Measurements from ENCODE around the gene PCSK6.
"Not testable (repeated sequence)": the region's sequence is repeated elsewhere in the genome, so short reads cannot be mapped to it uniquely, and the experiment has no call there.

PCSK6 gene

GRCh38 chr15:101349047-101349951 lies 140.2 kb downstream of the PCSK6 start:
- DNase-seq: no peak

DNA sequence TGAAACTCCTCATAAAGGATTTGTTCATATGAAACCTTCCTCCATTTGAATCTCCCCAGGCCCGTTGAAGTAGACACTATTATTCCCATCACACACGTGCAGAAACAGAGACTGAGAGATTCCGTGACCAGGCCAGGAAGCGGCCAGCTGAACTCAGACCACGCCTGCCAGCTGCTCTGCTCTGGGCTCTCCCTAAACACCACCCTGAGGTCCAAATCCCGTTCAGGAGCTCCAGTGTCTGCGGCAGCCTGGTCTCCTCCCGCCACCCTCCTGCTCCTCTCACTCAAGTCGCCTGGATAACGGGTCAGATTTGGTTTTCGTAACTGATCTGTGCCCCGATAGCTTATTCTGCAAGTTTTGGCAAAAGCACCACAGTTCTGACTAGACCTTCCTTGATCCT lies 140.9 kb downstream of the PCSK6 start:
- no peak for DNase-seq

- no peak for DNase-seq
Measured at GRCh38 chr15:101348015-101348414, 141.5 kb downstream of the PCSK6 start.

GRCh38 chr15:101347454-101347853 lies 142.1 kb downstream of the PCSK6 start:
- no peak for DNase-seq

GRCh38 chr15:101346928-101347327 lies 142.6 kb downstream of the PCSK6 start:
- no peak for DNase-seq

GRCh38 chr15:101342056-101342455 lies 147.5 kb downstream of the PCSK6 start:
- DNase-seq: no peak

- DNase-seq: no peak
Measured at GRCh38 chr15:101338502-101339057, 150.9 kb downstream of the PCSK6 start.

- DNase-seq: no peak
Measured at GRCh38 chr15:101337976-101338375, 151.5 kb downstream of the PCSK6 start.

DNA sequence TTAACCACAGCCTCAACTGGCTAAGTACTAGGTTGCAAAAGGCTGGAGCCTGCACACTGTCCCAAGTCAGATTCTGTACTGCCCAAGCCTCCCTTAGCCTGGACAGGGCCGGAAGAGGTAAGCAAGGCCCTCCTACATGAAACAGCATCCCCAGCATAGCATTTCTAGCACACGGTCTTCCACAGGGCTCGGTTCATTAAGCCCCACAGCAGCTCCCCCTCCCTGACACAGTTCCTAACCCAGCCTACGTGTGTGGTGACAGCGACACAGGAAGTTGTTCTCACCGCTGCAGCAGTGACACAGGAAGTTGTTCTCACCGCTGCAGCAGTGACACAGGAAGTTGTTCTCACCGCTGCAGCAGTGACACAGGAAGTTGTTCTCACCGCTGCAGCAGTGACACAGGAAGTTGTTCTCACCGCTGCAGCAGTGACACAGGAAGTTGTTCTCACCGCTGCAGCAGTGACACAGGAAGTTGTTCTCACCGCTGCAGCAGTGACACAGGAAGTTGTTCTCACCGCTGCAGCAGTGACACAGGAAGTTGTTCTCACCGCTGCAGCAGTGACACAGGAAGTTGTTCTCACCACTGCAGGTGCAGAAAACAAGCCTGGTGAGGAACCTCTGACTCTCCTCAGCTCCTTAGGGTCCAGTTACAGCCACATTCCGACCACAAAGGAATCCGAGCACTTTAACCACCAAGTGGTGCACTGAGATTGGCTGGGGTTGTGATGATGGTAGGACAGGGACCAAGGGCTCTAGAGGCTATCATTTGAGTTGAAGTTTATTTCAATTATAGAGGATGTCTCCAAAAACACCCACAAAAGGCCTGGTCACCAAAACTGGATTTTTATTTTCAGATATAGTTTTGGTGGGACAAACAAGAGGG lies 155.4 kb downstream of the PCSK6 start:
- not testable (repeated sequence) for DNase-seq

DNA sequence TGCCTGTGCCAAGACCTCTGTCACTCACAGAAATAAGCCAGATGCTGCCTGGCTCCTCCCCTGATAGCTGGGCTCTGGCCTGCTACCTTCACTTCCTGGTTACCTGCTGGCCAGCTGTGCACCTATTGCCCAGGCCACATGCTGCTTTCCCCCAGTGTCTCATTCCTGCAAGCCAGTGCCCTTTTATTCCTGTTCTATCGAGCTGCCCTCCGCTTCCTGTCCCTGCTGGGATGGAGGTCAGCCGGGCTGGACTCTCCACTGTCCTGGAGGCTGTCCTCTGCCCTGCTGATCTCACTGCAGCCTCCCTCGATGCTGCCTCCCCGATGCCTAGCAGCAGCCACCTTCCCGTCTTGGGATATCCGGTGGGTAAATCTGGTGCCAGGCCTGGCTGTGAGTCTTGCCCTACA lies 157.4 kb downstream of the PCSK6 start:
- no peak for DNase-seq

DNA sequence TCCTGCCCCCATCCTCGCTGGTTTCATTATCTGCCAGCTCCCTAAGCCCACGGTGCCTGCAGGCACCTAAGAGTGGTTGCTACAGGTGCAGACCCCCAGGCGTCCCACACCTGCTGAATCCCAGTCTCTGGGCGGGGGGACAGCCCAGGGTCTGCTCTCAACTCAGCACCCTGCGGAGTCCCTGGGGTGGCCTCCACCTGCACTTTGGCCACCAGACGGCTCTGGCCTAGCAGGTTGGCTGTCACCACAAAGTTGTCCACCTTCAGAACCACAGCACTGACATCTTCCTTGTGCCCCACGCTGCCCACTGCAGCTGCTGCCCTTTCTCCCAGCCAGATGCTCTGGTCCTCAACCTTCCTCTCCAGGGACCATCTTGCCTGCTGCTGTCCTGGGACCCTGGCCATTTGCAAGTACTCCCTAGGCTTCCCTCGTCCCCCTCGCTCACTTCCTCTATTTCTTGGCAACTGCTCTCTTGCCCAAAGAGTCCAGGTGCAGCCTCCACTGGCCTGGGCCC lies 159.6 kb downstream of the PCSK6 start:
- no peak for DNase-seq

DNA sequence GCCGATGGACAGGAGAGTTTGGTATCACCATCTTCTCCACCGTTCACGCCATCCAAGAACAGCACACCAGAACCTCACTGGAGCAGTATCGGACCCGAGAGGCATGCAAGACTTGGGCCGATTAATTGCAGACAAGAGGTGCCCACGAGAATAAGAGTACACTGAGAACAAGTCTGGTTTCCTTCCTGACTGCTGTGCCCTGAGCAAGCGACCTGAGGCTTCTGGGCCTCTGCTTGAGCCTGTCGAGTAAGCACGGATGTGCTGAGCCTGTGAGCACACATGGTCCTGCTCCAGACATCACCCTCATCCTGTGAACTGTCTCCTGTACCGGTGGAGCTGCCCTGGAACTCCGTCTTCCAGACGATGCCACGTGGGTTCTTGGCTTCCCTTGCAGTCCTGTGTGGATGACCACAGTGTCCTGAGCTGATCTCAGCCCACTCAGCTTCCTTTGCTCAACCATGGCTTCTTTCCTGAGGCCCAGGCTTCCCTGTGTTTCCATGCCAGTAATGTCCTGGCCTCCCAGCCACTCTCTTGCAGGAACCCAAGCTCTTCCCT lies 160.1 kb downstream of the PCSK6 start:
- DNase-seq: no peak

DNA sequence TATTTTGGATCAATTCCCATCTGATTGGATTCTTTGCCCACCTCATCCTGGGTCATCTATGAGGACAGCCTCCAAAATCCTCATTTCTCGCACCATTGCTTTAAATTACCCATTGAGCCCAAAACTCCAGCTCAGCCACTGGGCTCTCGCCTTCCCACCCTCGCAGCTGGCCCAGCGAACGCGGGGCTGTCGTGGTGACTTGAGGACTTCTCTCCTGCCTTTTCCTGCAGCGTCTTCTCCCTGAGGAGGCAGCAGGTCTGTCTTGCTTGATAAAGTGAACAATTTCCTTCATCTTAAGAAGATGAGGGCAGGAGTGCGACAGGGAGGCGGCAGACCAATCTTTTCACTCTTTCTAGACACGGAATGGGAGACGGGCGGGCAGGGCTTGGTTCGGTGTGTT lies 161.5 kb downstream of the PCSK6 start:
- no peak for DNase-seq

- DNase-seq: no peak
Measured at GRCh38 chr15:101327147-101327740, 162.3 kb downstream of the PCSK6 start.

- no peak for DNase-seq
Measured at GRCh38 chr15:101326462-101327146, 162.9 kb downstream of the PCSK6 start.

GRCh38 chr15:101326026-101326315 lies 163.5 kb downstream of the PCSK6 start:
- no peak for DNase-seq

DNA sequence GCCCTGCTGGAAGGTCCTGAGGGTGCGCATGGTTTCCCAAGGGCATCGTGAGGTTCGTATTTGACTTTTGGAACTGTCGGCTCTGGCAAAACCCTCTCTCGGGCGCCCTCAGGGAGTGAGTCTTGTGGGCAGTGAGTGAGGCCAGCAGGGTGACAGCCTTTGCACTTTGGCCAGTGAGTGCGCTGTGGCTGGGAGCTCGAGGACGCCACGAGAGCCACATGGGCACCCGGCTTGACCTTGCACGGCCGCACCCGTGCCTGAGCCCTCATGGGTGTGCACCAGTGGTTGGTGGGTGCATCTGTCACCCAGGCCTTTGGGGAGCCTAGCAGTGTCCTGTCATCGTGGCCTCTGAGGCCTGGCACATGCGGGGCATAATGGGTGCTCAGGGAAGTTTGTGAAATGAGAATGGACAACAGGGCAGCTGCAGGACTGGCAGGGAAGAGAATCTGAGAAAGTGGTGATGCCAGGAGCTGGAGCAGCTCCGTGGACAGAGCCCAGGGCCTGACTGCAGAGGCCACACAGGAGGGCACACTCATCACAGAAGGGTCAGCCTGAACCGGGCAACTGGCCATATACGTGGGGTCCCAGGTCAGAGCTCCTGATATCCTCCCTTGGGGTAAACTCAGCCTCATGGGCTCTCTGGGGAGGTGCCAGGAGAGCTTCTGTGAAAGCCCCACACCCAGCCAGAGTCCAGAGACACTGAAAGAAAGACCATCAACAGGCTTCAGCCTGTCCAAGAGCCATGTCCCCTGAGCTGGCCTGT lies 164.1 kb downstream of the PCSK6 start:
- DNase-seq: no peak

DNA sequence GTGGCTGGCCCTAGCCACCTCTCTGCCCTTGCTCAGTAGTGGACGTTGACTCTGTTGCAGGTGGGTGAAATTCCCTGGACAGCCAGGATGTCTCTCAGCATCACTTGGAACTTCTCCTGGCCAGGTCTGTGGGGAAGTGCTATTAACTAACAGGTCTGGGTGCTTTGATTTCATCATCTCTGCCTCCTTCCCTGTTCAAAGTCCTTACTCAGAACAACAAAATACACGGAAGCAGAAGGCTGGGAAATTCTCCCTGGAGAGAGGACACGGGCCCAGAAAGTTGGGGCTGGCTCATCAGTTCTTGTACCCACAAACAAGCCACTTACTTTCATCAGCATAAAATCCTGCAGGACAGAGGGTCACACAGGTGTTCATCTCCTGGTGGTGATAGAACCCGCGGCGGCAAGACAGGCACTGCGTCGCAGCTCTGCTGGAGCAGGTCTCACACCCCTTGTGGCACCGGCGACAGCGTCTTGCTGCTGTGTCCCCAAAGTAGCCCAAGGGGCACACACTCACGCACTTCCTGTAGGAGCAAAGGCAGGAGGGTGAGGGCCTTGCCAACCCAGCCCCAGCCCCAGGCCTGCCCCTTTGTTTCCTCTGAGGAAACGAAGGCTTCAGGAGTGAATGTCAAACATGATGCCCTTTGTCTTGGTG lies 164.9 kb downstream of the PCSK6 start:
- no peak for DNase-seq

DNA sequence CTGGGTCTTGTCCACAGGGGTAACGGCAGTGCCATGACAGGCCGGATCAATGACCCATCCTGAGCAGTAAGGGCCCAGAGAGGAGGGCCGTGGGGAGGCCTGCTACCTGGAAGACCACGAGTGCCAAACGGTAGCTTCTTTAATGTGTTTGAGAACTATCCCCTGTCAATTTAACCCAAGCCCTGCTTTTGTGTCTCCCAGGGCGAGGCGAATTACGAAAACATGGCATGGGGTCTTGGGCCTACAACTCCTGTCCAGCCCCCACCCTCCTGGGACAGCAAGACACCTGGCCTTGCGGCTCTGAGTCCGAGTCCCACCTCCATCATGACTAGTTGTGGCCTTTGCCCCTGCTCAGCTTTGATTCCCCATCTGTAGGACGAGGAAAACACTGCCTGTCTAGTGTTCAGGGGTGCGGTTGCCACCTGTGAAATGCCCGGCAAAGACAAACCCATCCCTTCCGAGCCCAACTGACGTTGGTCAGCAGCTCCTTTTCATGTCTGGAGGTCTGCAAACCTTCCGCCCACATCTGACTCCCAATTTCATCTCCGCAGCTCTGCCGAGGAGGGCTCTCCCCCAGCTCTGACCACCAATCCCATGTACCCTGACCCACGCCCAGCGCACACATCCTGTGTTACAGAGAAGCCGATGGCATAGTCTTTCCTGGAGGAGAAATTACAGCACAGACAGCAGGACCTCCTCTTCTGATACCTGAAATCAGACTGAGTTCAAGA lies 165.5 kb downstream of the PCSK6 start:
- no peak for DNase-seq

- no peak for DNase-seq
Measured at GRCh38 chr15:101322854-101323477, 166.5 kb downstream of the PCSK6 start.
